ENCODE results near the gene AFAP1.

Gene AFAP1

GRCh38 chr4:7979652-7979968 is 39.9 kb upstream of the AFAP1 start:
- DNase-seq: no peak
- no peak overlapping the region for H3K27ac ChIP-seq (ENCODE audit: insufficient read depth, low read length, poor library complexity, severe bottlenecking)
- H3K36me3 ChIP-seq (ENCODE audit: control insufficient read depth, insufficient read depth, low read length): no peaks in the 10 kb centered on the region
- no peaks in the 10 kb centered on the region for H3K27me3 ChIP-seq (replicated peaks; ENCODE audit: control insufficient read depth, insufficient read depth, low read length, poor library complexity, severe bottlenecking)
- H3K9me3 ChIP-seq (ENCODE audit: control insufficient read depth, low read length): no peaks in the 10 kb centered on the region
- H3K4me1 ChIP-seq (ENCODE audit: control insufficient read depth, insufficient read depth, low read length, poor library complexity, severe bottlenecking): no peaks in the 10 kb centered on the region
- no peak overlapping the region for H3K4me3 ChIP-seq (ENCODE audit: insufficient read depth, low read depth, low read length, poor library complexity, severe bottlenecking)

- no peak overlapping the region for H3K27ac ChIP-seq (ENCODE audit: insufficient read depth, low read length, poor library complexity, severe bottlenecking)
- no peaks in the 10 kb centered on the region for H3K9me3 ChIP-seq (ENCODE audit: control insufficient read depth, low read length)
- no peak overlapping the region for H3K4me3 ChIP-seq (ENCODE audit: insufficient read depth, low read depth, low read length, poor library complexity, severe bottlenecking)
- no peaks in the 10 kb centered on the region for H3K36me3 ChIP-seq (ENCODE audit: control insufficient read depth, insufficient read depth, low read length)
- DNase-seq: no peak
- H3K27me3 ChIP-seq (replicated peaks; ENCODE audit: control insufficient read depth, insufficient read depth, low read length, poor library complexity, severe bottlenecking): no peaks in the 10 kb centered on the region
- no peaks in the 10 kb centered on the region for H3K4me1 ChIP-seq (ENCODE audit: control insufficient read depth, insufficient read depth, low read length, poor library complexity, severe bottlenecking)
Measured at GRCh38 chr4:7978907-7979651, 39.4 kb upstream of the AFAP1 start.

DNA sequence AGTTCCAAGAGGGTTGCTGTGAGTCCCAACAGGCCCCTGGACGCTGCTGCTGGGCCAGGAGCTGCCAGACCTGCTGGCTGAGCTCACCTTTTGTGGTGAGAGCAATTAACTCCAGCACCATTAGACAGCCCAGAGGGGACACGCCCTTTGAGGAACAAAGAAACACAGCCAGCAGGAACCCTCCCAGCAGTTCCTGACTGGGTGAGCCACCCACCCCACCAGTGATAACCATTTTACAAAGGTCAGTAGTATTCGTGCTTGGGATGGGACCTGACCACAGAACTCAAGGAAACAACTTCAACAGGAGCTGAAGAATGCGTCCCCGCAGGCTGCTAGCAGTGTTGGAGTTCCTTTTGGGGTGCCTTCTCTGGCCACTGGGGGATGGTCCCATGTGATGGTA is 38.8 kb upstream of the AFAP1 start:
- Histone ChIP-seq H3K9me3 (ENCODE audit: control insufficient read depth, low read length) (no peaks in the 10 kb centered on the region), H3K4me1 (ENCODE audit: control insufficient read depth, insufficient read depth, low read length, poor library complexity, severe bottlenecking) (no peaks in the 10 kb centered on the region), H3K4me3 (ENCODE audit: insufficient read depth, low read depth, low read length, poor library complexity, severe bottlenecking) (no peak overlapping the region), H3K27ac (ENCODE audit: insufficient read depth, low read length, poor library complexity, severe bottlenecking) (no peak overlapping the region), H3K36me3 (ENCODE audit: control insufficient read depth, insufficient read depth, low read length) (no peaks in the 10 kb centered on the region), H3K27me3 (replicated peaks; ENCODE audit: control insufficient read depth, insufficient read depth, low read length, poor library complexity, severe bottlenecking) (no peaks in the 10 kb centered on the region)
- DNase-seq: no peak

- H3K27ac ChIP-seq (ENCODE audit: insufficient read depth, low read length, poor library complexity, severe bottlenecking): no peak overlapping the region
- peaks cover 3% of the 10 kb centered on the region for H3K4me1 ChIP-seq (ENCODE audit: control insufficient read depth, insufficient read depth, low read length, poor library complexity, severe bottlenecking)
- H3K4me3 ChIP-seq (ENCODE audit: insufficient read depth, low read depth, low read length, poor library complexity, severe bottlenecking): no peak overlapping the region
- H3K36me3 ChIP-seq (ENCODE audit: control insufficient read depth, insufficient read depth, low read length): no peaks in the 10 kb centered on the region
- H3K9me3 ChIP-seq (ENCODE audit: control insufficient read depth, low read length): no peaks in the 10 kb centered on the region
- H3K27me3 ChIP-seq (replicated peaks; ENCODE audit: control insufficient read depth, insufficient read depth, low read length, poor library complexity, severe bottlenecking): no peaks in the 10 kb centered on the region
- DNase-seq: no peak
Measured at GRCh38 chr4:7976634-7977033, 37.0 kb upstream of the AFAP1 start.

GRCh38 chr4:7976025-7976424 is 36.4 kb upstream of the AFAP1 start:
- no peaks in the 10 kb centered on the region for H3K9me3 ChIP-seq (ENCODE audit: control insufficient read depth, low read length)
- no peak for DNase-seq
- H3K36me3 ChIP-seq (ENCODE audit: control insufficient read depth, insufficient read depth, low read length): no peaks in the 10 kb centered on the region

GRCh38 chr4:7974425-7974824 is 34.8 kb upstream of the AFAP1 start:
- no peak overlapping the region for H3K4me3 ChIP-seq (ENCODE audit: insufficient read depth, low read depth, low read length, poor library complexity, severe bottlenecking)
- DNase-seq: no peak
- no peaks in the 10 kb centered on the region for H3K36me3 ChIP-seq (ENCODE audit: control insufficient read depth, insufficient read depth, low read length)
- no peaks in the 10 kb centered on the region for H3K27me3 ChIP-seq (replicated peaks; ENCODE audit: control insufficient read depth, insufficient read depth, low read length, poor library complexity, severe bottlenecking)
- H3K4me1 ChIP-seq (ENCODE audit: control insufficient read depth, insufficient read depth, low read length, poor library complexity, severe bottlenecking): peaks cover 25% of the 10 kb centered on the region
- no peak overlapping the region for H3K27ac ChIP-seq (ENCODE audit: insufficient read depth, low read length, poor library complexity, severe bottlenecking)
- H3K9me3 ChIP-seq (ENCODE audit: control insufficient read depth, low read length): no peaks in the 10 kb centered on the region

More at GRCh38 chr4:7976025-7976424, 36.4 kb upstream of the AFAP1 start:
- no peak overlapping the region for H3K27ac ChIP-seq (ENCODE audit: insufficient read depth, low read length, poor library complexity, severe bottlenecking)
- H3K4me3 ChIP-seq (ENCODE audit: insufficient read depth, low read depth, low read length, poor library complexity, severe bottlenecking): no peak overlapping the region
- H3K27me3 ChIP-seq (replicated peaks; ENCODE audit: control insufficient read depth, insufficient read depth, low read length, poor library complexity, severe bottlenecking): no peaks in the 10 kb centered on the region
- H3K4me1 ChIP-seq (ENCODE audit: control insufficient read depth, insufficient read depth, low read length, poor library complexity, severe bottlenecking): peaks cover 9% of the 10 kb centered on the region

GRCh38 chr4:7973545-7973981 is 33.9 kb upstream of the AFAP1 start:
- Histone ChIP-seq H3K36me3 (ENCODE audit: control insufficient read depth, insufficient read depth, low read length) (no peaks in the 10 kb centered on the region), H3K27ac (ENCODE audit: insufficient read depth, low read length, poor library complexity, severe bottlenecking) (no peak overlapping the region), H3K27me3 (replicated peaks; ENCODE audit: control insufficient read depth, insufficient read depth, low read length, poor library complexity, severe bottlenecking) (no peaks in the 10 kb centered on the region), H3K9me3 (ENCODE audit: control insufficient read depth, low read length) (no peaks in the 10 kb centered on the region), H3K4me3 (ENCODE audit: insufficient read depth, low read depth, low read length, poor library complexity, severe bottlenecking) (no peak overlapping the region), H3K4me1 (ENCODE audit: control insufficient read depth, insufficient read depth, low read length, poor library complexity, severe bottlenecking) (peaks cover 33% of the 10 kb centered on the region)
- DNase-seq: no peak

DNA sequence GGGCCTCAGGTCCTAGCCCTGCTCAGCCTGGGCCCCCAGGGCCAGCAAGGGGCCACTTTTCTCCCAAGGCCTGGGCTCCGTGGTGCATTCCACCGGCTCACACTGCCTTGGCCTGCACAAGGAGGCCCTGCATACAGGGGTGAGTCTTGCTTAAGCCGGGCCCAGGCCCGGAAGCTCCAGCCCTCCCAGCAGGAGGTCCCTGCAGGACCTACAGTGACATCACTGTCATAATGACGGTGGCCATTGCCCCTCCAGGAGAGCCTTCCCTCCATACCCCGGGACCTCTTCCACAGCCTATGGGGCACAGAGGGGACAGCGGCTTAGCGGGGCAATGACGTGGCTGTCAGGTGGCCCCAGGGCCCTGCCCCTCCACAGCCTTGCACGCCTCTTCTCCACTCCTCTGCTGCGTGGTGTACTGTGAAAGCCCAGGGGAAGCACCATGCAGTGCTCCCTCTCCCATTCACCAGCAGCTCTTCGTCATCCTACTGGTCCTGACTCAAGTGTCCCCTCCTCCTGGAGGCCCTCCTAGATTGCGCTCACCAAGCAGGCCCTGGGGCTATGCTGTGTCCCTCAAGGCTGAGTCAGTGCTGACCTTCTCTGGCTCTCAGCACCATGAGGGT is 32.3 kb upstream of the AFAP1 start:
- H3K4me1 ChIP-seq (ENCODE audit: control insufficient read depth, insufficient read depth, low read length, poor library complexity, severe bottlenecking): peaks cover 34% of the 10 kb centered on the region
- H3K27ac ChIP-seq (ENCODE audit: insufficient read depth, low read length, poor library complexity, severe bottlenecking): peak overlapping the region; percentile 76
- H3K9me3 ChIP-seq (ENCODE audit: control insufficient read depth, low read length): no peaks in the 10 kb centered on the region
- DNase-seq: no peak
- H3K4me3 ChIP-seq (ENCODE audit: insufficient read depth, low read depth, low read length, poor library complexity, severe bottlenecking): no peak overlapping the region
- no peaks in the 10 kb centered on the region for H3K27me3 ChIP-seq (replicated peaks; ENCODE audit: control insufficient read depth, insufficient read depth, low read length, poor library complexity, severe bottlenecking)
- no peaks in the 10 kb centered on the region for H3K36me3 ChIP-seq (ENCODE audit: control insufficient read depth, insufficient read depth, low read length)

DNA sequence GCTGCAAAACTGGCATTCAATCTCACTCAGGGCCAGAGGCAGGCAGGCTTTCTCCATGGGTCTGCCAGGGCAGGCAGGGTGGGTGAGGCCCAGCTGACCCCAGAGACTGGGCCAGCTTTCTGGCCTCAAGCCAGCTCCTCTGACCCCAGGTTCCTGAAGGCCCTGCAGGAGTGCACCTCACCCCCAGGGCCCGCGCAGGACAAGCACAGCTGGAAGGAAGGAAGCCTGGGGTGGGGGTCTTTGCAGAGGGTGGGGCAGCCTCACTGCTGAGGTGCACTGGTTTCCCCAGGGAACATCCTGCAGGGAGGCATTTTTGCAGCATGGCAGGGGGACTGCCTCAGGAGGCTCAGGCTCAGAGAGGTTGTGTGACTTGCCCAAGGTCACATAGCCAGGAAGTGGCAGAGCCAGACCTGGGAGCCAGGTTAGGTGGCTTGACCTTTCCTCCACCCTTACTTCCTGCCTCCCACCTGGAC is 31.5 kb upstream of the AFAP1 start:
- Histone ChIP-seq H3K36me3 (ENCODE audit: control insufficient read depth, insufficient read depth, low read length) (no peaks in the 10 kb centered on the region), H3K4me3 (ENCODE audit: insufficient read depth, low read depth, low read length, poor library complexity, severe bottlenecking) (peak overlapping the region; percentile 61), H3K27ac (ENCODE audit: insufficient read depth, low read length, poor library complexity, severe bottlenecking) (peak overlapping the region; percentile 76), H3K27me3 (replicated peaks; ENCODE audit: control insufficient read depth, insufficient read depth, low read length, poor library complexity, severe bottlenecking) (no peaks in the 10 kb centered on the region), H3K4me1 (ENCODE audit: control insufficient read depth, insufficient read depth, low read length, poor library complexity, severe bottlenecking) (peaks cover 34% of the 10 kb centered on the region), H3K9me3 (ENCODE audit: control insufficient read depth, low read length) (no peaks in the 10 kb centered on the region)
- DNase-seq: no peak

DNA sequence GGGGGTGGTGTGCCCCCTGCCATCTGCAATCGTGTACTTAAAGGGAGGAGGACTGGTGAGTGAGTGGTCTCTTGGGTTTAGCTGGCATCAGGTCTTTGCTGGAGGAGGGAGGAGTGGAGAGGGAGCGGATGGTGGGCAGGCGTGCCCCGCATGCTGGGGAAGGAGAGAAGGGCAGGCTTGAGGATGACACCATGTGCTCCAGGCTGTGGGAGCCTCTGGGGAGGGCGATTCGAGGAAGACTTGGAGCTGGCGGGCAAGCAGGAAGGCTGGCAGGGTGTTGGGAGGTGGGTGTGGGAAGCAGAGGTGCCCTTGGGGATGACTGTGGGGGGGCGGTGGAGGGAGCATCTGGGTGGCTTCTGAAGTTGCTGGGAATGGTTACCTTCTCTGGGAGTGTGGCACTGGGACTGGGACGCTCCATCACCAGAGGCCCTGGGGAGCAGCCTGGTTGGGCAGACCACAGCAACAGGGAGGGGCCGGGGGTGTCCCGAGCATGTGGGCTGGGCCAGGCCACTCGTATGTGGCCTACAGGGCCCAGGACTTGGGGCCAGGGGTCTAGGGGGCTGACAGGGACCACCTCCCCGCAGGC is 30.8 kb upstream of the AFAP1 start:
- H3K4me1 ChIP-seq (ENCODE audit: control insufficient read depth, insufficient read depth, low read length, poor library complexity, severe bottlenecking): peaks cover 34% of the 10 kb centered on the region
- no peaks in the 10 kb centered on the region for H3K9me3 ChIP-seq (ENCODE audit: control insufficient read depth, low read length)
- peak overlapping the region; percentile 61 for H3K4me3 ChIP-seq (ENCODE audit: insufficient read depth, low read depth, low read length, poor library complexity, severe bottlenecking)
- no peaks in the 10 kb centered on the region for H3K27me3 ChIP-seq (replicated peaks; ENCODE audit: control insufficient read depth, insufficient read depth, low read length, poor library complexity, severe bottlenecking)
- no peaks in the 10 kb centered on the region for H3K36me3 ChIP-seq (ENCODE audit: control insufficient read depth, insufficient read depth, low read length)
- no peak for DNase-seq
- H3K27ac ChIP-seq (ENCODE audit: insufficient read depth, low read length, poor library complexity, severe bottlenecking): peak overlapping the region; percentile 76
